Suprapubic skin (tissue), 4 donors: ENCODE data around the gene NBPF1. TPM values are rescaled to one million over a fixed set of nuclear protein-coding genes. Genes with fewer than 3 reads are reported as not detected.
A peak's percentile ranks its signal among the peaks of the same experiment; 100 is the strongest.
"Not testable (repeated sequence)": the region's sequence is repeated elsewhere in the genome, so short reads cannot be mapped to it uniquely, and the experiment has no call there.

ENCODE experiments used
- DNase-seq, 2 donors: peaks; one replicate each; pipeline ENCODE4 v3.0.0-alpha.2; 2019; ENCODE audit warnings: low spot score in 2 of 2
- H3K27ac ChIP-seq: fragments of 200-600 bp; sonication (generic); one replicate; pipeline ENCODE4 v1.5.1; 2019
- H3K27me3 ChIP-seq: fragments of 200-600 bp; sonication (generic); one replicate; pipeline ENCODE4 v1.5.1; 2019
- H3K36me3 ChIP-seq: fragments of 200-600 bp; sonication (generic); one replicate; pipeline ENCODE4 v1.5.1; 2019
- H3K4me1 ChIP-seq: fragments of 200-600 bp; sonication (generic); one replicate; pipeline ENCODE4 v1.5.1; 2019
- H3K4me3 ChIP-seq: fragments of 200-600 bp; sonication (generic); one replicate; pipeline ENCODE4 v1.5.1; 2019; ENCODE audit warnings: mild to moderate bottlenecking
- H3K9me3 ChIP-seq: fragments of 200-600 bp; sonication (generic); one replicate; pipeline ENCODE4 v1.5.1; 2019
- CTCF ChIP-seq, 2 donors: fragments of 200-600 bp in 1 of 2; fragments of 450-650 bp in 1 of 2; sonication (generic) in 1 of 2; IDR thresholded peaks; one replicate each; pipeline ENCODE4 v1.5.1; 2016 to 2019; ENCODE audit warnings: antibody characterized with exemption in 2 of 2, mild to moderate bottlenecking in 1 of 2, moderate library complexity in 1 of 2
- EP300 ChIP-seq: sonication (generic); formaldehyde crosslinking; IDR thresholded peaks from one replicate; pipeline ENCODE4 v1.6.1; 2017; ENCODE audit warnings: antibody characterized with exemption
- POLR2A ChIP-seq, 2 donors: fragments of 450-650 bp; IDR thresholded peaks; one replicate each; pipeline ENCODE4 v1.6.1; 2017; ENCODE audit warnings: antibody characterized with exemption in 2 of 2, mild to moderate bottlenecking in 2 of 2, moderate library complexity in 2 of 2
- POLR2AphosphoS5 ChIP-seq, 3 donors: sonication (generic); formaldehyde crosslinking; IDR thresholded peaks; one replicate each; pipeline ENCODE4 v1.6.1; 2017; ENCODE audit warnings: antibody characterized with exemption in 3 of 3
- WGBS: methylation state at CpG from one replicate; pipeline ENCODE4 v1.1.5; 2018; 5-methylcytosine and 5-hydroxymethylcytosine counted together
- total RNA-seq, 4 donors: library from RNA; depleted of rRNA; stranded (reverse); fragments of >200 nt; gene quantifications; one replicate each; pipeline ENCODE4 v1.1.0, GENCODE V29; 2016

The NBPF1 gene
- total RNA-seq, 4 donors from 2014 or later: 12.9 to 49.1 (median 23.8) TPM

DNA sequence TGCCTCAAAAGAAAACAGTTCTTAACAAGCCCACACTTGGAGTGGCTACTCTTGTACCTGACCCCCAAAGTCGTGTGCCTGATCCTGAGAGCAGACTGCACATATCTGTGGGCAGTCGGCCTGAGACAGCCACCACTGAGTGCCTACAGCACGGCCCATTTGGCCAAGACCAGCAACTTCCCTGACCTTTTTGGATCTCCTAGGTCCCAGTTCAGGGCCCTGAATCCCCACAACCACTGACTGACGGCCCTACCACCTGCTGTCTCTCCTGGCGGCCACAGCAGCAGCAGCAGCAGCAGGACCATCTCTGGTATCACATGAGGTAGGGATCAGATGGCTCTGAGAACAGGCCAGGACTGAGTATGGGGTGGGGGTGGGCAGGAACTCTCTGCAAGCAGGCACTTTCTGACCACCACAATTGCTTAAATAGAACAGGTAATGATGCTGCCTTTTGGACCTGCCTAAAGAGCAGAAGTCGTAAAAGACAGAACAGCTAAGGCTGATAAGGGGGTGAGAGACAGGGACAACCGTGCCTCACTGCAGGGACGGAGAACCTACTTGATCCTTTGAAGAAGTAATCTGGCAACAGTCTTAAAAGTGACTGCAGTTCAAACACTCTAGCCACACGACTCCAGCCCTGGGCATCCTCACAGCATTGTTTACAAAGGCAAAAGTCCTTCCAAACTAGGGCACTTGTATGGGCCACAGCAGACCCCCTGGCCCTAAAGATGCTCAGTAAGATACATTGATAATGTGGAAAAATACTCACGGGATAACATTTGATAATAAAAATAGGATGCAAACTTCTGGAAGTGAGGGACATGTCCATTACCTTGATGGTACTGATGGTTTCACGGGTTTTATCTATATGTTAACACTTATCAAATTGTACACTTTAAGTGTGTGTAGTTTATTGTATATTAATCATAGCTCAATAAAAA lies 26.0 kb upstream of the NBPF1 start:
- not testable (repeated sequence) for H3K36me3 ChIP-seq, H3K9me3 ChIP-seq, H3K27me3 ChIP-seq, H3K4me3 ChIP-seq, H3K27ac ChIP-seq
- H3K4me1 ChIP-seq: peaks cover 24% of the 10 kb centered on the region
- peak; percentile 65 to 79 for DNase-seq
- 79% methylated on average over 11 of the region's 11 CpGs for WGBS

- not testable (repeated sequence) for H3K9me3 ChIP-seq, H3K27ac ChIP-seq, H3K27me3 ChIP-seq, H3K4me3 ChIP-seq
- 82% methylated on average over 6 of the region's 6 CpGs for WGBS
- peak; percentile 56 to 68 for DNase-seq
- peaks cover 14% of the 10 kb centered on the region for H3K4me1 ChIP-seq
- H3K36me3 ChIP-seq: peaks cover 11% of the 10 kb centered on the region
Observed at GRCh38 chr1:16637941-16638778, 24.8 kb upstream of the NBPF1 start.

GRCh38 chr1:16636551-16637195 lies 23.3 kb upstream of the NBPF1 start:
- H3K36me3 ChIP-seq: peaks cover 25% of the 10 kb centered on the region
- H3K27me3 ChIP-seq, H3K4me3 ChIP-seq, H3K9me3 ChIP-seq, H3K27ac ChIP-seq, H3K4me1 ChIP-seq: not testable (repeated sequence)
- DNase-seq: peak; percentile 69 to 79
- 85% methylated on average over 10 of the region's 10 CpGs for WGBS

DNA sequence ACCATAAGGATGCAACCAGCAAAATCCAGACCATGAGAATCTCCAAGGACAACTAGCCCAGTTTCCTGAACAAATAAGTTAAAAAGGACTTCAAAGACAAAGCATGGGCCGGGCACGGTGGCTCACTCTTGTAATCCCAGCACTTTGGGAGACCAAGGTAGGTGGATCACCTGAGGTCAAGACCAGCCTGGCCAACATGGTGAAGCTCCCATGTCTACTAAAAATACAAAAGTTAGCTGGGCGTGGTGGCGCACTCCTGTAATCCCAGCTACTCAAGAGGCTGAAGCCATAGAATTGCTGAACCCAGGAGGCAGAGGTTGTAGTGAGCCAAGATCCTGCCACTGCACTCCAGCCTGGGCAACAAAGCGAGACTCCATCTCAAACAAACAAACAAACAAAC lies 22.6 kb upstream of the NBPF1 start:
- peak; percentile 69 to 82 for DNase-seq
- not testable (repeated sequence) for H3K4me3 ChIP-seq, H3K9me3 ChIP-seq, H3K27me3 ChIP-seq, H3K4me1 ChIP-seq, H3K27ac ChIP-seq
- peaks cover 33% of the 10 kb centered on the region for H3K36me3 ChIP-seq
- WGBS: 94% methylated on average over 5 of the region's 5 CpGs

DNA sequence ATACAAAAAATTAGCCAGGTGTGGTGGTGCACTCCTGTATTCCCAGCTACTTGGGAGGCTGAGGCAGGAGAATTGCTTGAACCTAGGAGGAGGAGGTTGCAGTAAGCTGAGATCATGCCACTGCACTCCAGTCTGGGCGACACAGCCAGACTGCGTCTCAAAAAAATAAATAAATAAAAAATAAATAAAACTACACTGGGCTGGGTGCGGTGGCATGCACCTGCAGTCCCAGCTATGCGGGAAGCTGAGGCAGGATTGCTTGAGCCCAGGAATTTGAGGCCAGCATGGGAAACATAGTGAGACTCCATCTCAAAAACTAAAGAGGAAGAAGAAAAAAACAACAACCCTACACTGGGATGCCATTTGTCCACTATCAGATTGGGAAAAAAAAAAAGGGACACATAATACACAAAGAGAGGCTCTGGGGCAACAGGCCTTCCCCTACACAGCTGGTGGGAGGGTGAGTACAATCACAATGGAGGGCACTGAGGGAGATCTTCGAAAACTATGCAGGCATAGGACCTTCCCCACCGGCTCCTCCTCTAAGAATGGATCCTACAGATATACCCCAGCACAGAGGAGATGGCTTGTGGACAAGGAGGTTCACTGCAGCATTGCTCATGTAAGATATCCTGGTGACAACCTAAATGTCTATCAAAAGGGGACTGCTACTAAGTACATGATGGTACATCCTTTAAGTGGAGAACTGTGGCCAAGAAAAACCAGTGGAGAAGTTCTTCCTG lies 20.3 kb upstream of the NBPF1 start:
- H3K27ac ChIP-seq, H3K9me3 ChIP-seq, H3K4me1 ChIP-seq, H3K4me3 ChIP-seq, H3K27me3 ChIP-seq: not testable (repeated sequence)
- peak; percentile 65 to 77 for DNase-seq
- peaks cover 53% of the 10 kb centered on the region for H3K36me3 ChIP-seq
- WGBS: 94% methylated on average over 6 of the region's 6 CpGs

DNA sequence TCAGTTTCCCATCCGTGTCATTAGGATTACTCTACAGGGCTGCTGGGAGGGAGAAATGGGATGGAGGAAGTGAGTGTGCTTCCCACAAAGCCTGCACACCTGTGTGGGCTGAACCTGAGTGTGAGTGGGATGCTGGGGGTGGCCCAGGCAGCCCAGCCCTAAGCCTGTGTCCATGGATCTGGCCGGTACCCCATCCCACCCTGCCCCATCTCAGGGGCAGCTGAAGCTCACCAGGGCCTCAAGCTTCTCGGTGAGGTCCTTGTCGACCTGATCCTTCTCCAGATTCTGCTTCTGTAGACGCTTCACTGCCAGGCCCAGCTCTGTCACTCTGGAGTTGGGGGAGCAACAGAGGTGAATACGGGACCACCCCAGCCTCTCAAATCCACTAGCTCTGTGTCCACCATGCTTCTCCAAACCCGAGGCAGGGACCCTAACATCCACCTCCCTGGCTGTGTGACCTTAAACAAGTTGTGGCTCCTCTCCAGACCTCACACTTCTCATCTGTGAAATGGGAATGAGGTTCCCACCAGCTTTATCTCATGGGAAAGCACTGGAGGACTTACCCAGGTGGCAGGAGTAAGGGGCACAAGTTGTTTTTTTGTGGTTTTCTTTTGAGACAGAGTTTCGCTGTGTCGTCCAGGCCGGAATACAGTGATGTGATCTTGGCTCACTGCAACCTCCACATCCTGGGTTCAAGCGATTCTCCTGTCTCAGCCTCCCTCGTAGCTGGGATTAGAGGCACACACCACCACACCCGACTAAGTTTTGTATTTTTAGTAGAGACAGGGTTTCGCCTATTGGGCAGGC lies 18.9 kb upstream of the NBPF1 start:
- not testable (repeated sequence) for H3K27me3 ChIP-seq, H3K4me3 ChIP-seq, H3K4me1 ChIP-seq, H3K27ac ChIP-seq, H3K9me3 ChIP-seq
- H3K36me3 ChIP-seq: peaks cover 64% of the 10 kb centered on the region
- 85% methylated on average over 14 of the region's 14 CpGs for WGBS
- DNase-seq: peak; percentile 72 to 79

DNA sequence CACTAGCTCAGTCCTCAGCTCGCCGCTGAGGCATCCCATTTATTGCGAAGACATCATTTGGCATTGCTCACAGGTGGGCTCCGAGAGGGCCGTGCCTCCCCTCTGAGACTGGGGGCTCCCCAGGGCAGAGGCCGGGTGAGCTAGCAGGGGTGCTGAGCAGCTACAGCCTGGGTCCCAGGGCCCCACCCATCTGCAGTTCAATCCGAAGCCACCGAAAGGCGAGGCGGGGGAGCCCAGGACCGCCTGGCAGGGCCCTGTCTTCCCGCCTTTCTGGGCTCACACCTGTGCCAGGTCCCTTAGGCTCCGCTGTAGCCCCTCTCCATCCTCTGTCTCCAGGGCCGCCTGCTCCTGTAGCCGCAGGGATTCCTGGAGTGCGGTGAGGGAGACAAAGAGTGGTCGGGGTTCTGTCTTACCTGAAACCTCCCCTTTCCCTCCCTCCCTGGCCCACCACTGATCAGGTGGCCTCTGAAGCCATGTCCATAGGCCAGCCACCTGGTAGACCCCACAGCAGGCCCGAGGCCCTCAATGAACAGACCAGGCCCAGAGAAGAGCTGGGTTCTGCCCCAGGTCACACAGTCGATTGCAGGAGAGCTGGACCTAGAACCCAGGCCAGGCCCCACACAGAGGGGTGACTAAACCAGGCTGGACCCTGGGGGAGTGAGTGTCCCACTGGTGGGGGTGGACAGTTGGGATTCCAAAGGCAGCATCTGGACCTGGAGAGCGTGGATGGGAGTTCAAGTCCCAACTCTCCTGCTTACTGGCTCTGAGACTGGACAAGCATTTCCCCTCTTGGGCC lies 18.1 kb upstream of the NBPF1 start:
- no peak overlapping the region for H3K4me3 ChIP-seq
- DNase-seq: peak; percentile 82 to 86
- no peaks in the 10 kb centered on the region for H3K9me3 ChIP-seq
- no peaks in the 10 kb centered on the region for H3K27me3 ChIP-seq
- H3K27ac ChIP-seq: no peak overlapping the region
- no peak for TF ChIP-seq POLR2AphosphoS5 (IDR thresholded peaks at IDR 0.05)
- no peak for TF ChIP-seq POLR2A (IDR thresholded peaks at IDR 0.05)
- no peak for TF ChIP-seq EP300
- TF ChIP-seq CTCF (IDR thresholded peaks at IDR 0.05): no peak
- peaks cover 71% of the 10 kb centered on the region for H3K36me3 ChIP-seq
- 91% methylated on average over 20 of the region's 20 CpGs for WGBS
- H3K4me1 ChIP-seq: no peaks in the 10 kb centered on the region
